IMR-90 (cell line): Measurements from ENCODE around the gene UBE2V1.

Experiments used
- CHD1 ChIP-seq: IDR thresholded peaks from 2 replicates; pipeline ENCODE4 v1.6.1; 2012; ENCODE audit warnings: low read depth, low read length, improper control_type of control experiment
- CTCF ChIP-seq: conservative IDR thresholded peaks from 2 replicates; pipeline ENCODE4 v1.5.1; 2012; ENCODE audit warnings: mild to moderate bottlenecking, low read depth, low read length, improper control_type of control experiment
- RAD21 ChIP-seq: IDR thresholded peaks from 2 replicates; pipeline ENCODE4 v1.6.1; 2012; ENCODE audit warnings: low read length, improper control_type of control experiment
- SMC3 ChIP-seq: fragments of 150-350 bp; IDR thresholded peaks from 2 replicates; pipeline ENCODE4 v1.6.1; 2016; ENCODE audit warnings: low read depth, mild to moderate bottlenecking, antibody characterized with exemption, low read length, moderate library complexity

GRCh38 chr20:50036703-50037102 is 76.2 kb downstream of the UBE2V1 start:
- no peak for TF ChIP-seq CTCF
- TF ChIP-seq SMC3: no peak
- no peak for TF ChIP-seq CHD1
- no peak for TF ChIP-seq RAD21
